Astrocyte (in vitro differentiated cells and primary cell): ENCODE data around the gene SLC6A7.

Experiments
- EZH2 ChIP-seq: IDR thresholded peaks from 2 replicates; pipeline ENCODE4 v1.6.1; 2012; ENCODE audit warnings: mild to moderate bottlenecking, low read length, inconsistent platforms; ENCODE audit not compliant: insufficient read depth
- TF ChIP-seq, protein P1 (sequence below): IDR thresholded peaks from 2 replicates; pipeline ENCODE4 v1.5.1; 2011; ENCODE audit warnings: low read depth, mild to moderate bottlenecking, inconsistent platforms, low read length, moderate library complexity; ENCODE audit not compliant: insufficient read depth

DNA sequence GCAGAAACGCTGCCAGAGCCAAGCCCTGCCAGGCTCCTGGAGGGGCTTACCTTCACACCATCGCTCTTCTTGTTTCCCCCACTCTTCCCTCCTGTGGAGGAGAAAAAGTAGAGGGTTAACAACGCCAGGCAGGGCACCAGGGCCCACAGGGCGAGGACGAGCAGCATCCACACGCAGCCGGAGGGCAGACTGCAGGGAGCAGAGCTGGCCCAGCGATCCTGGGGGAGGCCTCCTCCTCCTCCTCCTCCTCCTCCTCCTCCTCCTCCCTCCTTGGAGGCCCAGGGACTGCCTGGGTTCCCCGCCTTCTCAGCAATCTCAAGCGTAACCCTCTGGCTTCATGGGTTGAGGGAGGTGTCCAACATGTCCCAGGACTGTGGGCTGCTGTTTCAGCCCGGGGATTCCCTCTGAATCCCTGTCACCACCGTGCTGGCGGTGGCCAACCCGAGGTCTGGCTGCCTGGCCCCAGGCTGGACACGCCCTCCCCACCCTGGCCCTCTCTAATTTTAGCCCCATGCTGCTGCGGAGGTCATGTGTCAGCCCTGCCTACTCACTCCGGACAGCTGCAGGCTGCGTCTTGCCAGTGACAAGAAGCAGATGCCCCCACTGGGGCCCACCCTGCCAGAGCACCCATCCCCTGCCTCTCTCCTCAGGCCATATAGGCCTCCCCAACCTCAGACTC is 55.4 kb downstream of the SLC6A7 start:
- TF ChIP-seq, protein P1, sequence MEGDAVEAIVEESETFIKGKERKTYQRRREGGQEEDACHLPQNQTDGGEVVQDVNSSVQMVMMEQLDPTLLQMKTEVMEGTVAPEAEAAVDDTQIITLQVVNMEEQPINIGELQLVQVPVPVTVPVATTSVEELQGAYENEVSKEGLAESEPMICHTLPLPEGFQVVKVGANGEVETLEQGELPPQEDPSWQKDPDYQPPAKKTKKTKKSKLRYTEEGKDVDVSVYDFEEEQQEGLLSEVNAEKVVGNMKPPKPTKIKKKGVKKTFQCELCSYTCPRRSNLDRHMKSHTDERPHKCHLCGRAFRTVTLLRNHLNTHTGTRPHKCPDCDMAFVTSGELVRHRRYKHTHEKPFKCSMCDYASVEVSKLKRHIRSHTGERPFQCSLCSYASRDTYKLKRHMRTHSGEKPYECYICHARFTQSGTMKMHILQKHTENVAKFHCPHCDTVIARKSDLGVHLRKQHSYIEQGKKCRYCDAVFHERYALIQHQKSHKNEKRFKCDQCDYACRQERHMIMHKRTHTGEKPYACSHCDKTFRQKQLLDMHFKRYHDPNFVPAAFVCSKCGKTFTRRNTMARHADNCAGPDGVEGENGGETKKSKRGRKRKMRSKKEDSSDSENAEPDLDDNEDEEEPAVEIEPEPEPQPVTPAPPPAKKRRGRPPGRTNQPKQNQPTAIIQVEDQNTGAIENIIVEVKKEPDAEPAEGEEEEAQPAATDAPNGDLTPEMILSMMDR, result no peak
- no peak for TF ChIP-seq EZH2
